Keratinocyte (primary cell): ENCODE data around the gene CNTNAP2.

Experiments used
- EZH2 ChIP-seq: IDR thresholded peaks from one replicate; pipeline ENCODE4 v1.6.1; 2012; ENCODE audit warnings: inconsistent platforms, mild to moderate bottlenecking, low read length, moderate library complexity
- TF ChIP-seq, protein P1 (sequence below), 3 experiments: IDR thresholded peaks in 1 of 3; conservative IDR thresholded peaks in 1 of 3; optimal IDR thresholded peaks in 1 of 3; 2 replicates in 2 of 3; 3 replicates in 1 of 3; pipeline versions ENCODE3 to v1.5.1; 2011; ENCODE audit warnings: low read length in 3 of 3, mild to moderate bottlenecking in 3 of 3, moderate library complexity in 2 of 3, control low read depth in 1 of 3, inconsistent platforms in 1 of 3; ENCODE audit not compliant: insufficient read depth in 2 of 3; ENCODE audit errors: extremely low read depth in 1 of 3

GRCh38 chr7:147635288-147635687 lies 1518.7 kb downstream of the CNTNAP2 start:
- TF ChIP-seq, protein P1, sequence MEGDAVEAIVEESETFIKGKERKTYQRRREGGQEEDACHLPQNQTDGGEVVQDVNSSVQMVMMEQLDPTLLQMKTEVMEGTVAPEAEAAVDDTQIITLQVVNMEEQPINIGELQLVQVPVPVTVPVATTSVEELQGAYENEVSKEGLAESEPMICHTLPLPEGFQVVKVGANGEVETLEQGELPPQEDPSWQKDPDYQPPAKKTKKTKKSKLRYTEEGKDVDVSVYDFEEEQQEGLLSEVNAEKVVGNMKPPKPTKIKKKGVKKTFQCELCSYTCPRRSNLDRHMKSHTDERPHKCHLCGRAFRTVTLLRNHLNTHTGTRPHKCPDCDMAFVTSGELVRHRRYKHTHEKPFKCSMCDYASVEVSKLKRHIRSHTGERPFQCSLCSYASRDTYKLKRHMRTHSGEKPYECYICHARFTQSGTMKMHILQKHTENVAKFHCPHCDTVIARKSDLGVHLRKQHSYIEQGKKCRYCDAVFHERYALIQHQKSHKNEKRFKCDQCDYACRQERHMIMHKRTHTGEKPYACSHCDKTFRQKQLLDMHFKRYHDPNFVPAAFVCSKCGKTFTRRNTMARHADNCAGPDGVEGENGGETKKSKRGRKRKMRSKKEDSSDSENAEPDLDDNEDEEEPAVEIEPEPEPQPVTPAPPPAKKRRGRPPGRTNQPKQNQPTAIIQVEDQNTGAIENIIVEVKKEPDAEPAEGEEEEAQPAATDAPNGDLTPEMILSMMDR (optimal IDR thresholded peaks at IDR 0.05 in 1 of 3, IDR thresholded peaks at IDR 0.05 in 1 of 3, conservative IDR thresholded peaks at IDR 0.05 in 1 of 3; ENCODE audit: extremely low read depth in 1 of 3, insufficient read depth in 2 of 3, low read length in 3 of 3) = no peak
- TF ChIP-seq EZH2 = no peak
